Spleen (tissue), 7 donors: ENCODE data around the gene CMC4.

Source experiments
- CTCF ChIP-seq, 11 experiments: fragments of 200-600 bp in 7 of 11; fragments of 450-650 bp in 4 of 11; sonication (generic) in 4 of 11; IDR thresholded peaks in 8 of 11; conservative IDR thresholded peaks in 3 of 11; 1 replicate in 7 of 11; 2 replicates in 4 of 11; pipeline versions ENCODE4 v1.4.0 to v1.8.0; 2016 to 2021; ENCODE audit warnings: antibody characterized with exemption in 11 of 11, inconsistent platforms in 4 of 11, mild to moderate bottlenecking in 1 of 11
- POLR2A ChIP-seq, 3 donors: fragments of 450-650 bp; IDR thresholded peaks; one replicate each; pipeline ENCODE4 v1.5.1; 2017; ENCODE audit warnings: antibody characterized with exemption in 3 of 3, mild to moderate bottlenecking in 1 of 3
- POLR2AphosphoS5 ChIP-seq, 3 donors: sonication (generic); formaldehyde crosslinking; IDR thresholded peaks; one replicate each; pipeline ENCODE4 v1.5.1; 2017; ENCODE audit warnings: antibody characterized with exemption in 3 of 3
- donor health status: DM: no; HTN: no; CAD: no; lungs with moderate emphysema.
- donor health status: DM: no; HTN: no; CAD: no.
- donor health status: DM: no; HTN: no; CAD: no.

GRCh38 chrX:155061760-155062159 lies 9.2 kb downstream of the CMC4 start:
- no peak for TF ChIP-seq CTCF (IDR thresholded peaks at IDR 0.05 in 8 of 11, conservative IDR thresholded peaks at IDR 0.05 in 3 of 11)
- no peak for TF ChIP-seq POLR2A (IDR thresholded peaks at IDR 0.05)
- no peak for TF ChIP-seq POLR2AphosphoS5 (IDR thresholded peaks at IDR 0.05)
